ENCODE measurements around the gene RBBP5. TPM values are rescaled to one million over a fixed set of nuclear protein-coding genes. Genes with fewer than 3 reads are reported as not detected.

The RBBP5 gene
- total RNA-seq, 1 donor from 2014 or later = 19.7 TPM

DNA sequence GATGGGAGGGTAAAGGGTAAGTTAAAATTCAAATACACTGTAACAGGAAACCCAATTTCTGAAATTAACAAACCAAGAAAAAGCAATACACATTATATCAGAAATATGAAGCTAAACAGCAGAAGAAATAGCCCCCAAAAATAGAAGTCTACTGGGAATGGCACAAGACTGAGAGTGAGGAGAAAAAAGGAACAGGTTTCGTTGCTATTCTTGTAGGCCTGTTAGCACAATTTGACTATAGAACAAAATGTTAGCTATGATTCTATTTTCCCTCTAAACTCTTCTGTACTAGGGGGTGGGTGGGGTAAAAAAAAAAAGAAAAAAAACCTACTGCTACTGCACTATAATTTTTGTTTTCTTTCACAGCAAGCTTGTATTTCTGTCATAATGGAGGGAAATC lies 12.5 kb downstream of the RBBP5 start:
- H3K27ac Mint-ChIP-seq = no peak overlapping the region
- ATAC-seq (ENCODE audit: low read depth) (no peak), DNase-seq (no peak)
- CTCF ChIA-PET = interaction anchor here (1.2 to 1.5 kb wide), 3 partner anchors 12 to 147 kb away, joined by 3 to 5 read pairs (median 3); no protein-coding TSS in a partner anchor
- TF ChIP-seq, protein P1, sequence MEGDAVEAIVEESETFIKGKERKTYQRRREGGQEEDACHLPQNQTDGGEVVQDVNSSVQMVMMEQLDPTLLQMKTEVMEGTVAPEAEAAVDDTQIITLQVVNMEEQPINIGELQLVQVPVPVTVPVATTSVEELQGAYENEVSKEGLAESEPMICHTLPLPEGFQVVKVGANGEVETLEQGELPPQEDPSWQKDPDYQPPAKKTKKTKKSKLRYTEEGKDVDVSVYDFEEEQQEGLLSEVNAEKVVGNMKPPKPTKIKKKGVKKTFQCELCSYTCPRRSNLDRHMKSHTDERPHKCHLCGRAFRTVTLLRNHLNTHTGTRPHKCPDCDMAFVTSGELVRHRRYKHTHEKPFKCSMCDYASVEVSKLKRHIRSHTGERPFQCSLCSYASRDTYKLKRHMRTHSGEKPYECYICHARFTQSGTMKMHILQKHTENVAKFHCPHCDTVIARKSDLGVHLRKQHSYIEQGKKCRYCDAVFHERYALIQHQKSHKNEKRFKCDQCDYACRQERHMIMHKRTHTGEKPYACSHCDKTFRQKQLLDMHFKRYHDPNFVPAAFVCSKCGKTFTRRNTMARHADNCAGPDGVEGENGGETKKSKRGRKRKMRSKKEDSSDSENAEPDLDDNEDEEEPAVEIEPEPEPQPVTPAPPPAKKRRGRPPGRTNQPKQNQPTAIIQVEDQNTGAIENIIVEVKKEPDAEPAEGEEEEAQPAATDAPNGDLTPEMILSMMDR (IDR thresholded peaks at IDR 0.05) = no peak
- intact Hi-C loops (cut with micrococcal nuclease) = loop anchor here (5.0 kb wide), 1 partner anchor 33 kb away; no protein-coding TSS in a partner anchor
- H3K27me3 Mint-ChIP-seq = no peaks in the 10 kb centered on the region
- peaks cover 63% of the 10 kb centered on the region for H3K36me3 Mint-ChIP-seq (ENCODE audit: low read depth)
- no peaks in the 10 kb centered on the region for H3K9me3 Mint-ChIP-seq
- peaks cover 21% of the 10 kb centered on the region for H3K4me1 Mint-ChIP-seq
- no peak overlapping the region for H3K4me3 Mint-ChIP-seq
- POLR2A ChIA-PET = interaction anchor here (1.4 kb wide), 1 partner anchor 13 kb away, joined by 4 read pairs; the partner anchor contains the start of gene RBBP5

DNA sequence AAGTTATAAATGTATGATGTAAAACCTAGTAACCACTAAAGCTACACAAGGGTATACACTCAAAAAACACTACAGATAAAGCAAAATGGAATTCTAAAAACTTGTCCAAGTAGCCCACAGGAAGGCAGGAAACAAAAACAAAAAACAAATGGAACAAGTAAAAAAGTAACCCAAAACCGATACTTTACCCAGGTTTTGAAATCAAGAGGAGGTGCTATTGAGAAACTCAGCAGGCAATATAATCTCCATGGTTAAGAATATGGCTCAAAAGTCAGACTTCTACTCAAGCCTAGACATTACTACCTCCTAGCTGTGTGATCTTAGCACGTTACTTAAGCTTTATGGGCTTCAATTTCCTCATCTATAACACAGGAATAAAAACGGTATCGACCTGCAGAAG lies 13.3 kb downstream of the RBBP5 start:
- Mint-ChIP-seq H3K27ac (no peak overlapping the region), H3K9me3 (no peaks in the 10 kb centered on the region), H3K27me3 (no peaks in the 10 kb centered on the region), H3K4me3 (no peak overlapping the region), H3K36me3 (ENCODE audit: low read depth) (peaks cover 65% of the 10 kb centered on the region), H3K4me1 (peaks cover 21% of the 10 kb centered on the region)
- ChIA-PET POLR2A (no interaction called here), CTCF (no interaction called here)
- intact Hi-C loops (cut with micrococcal nuclease) = loop anchor here (5.0 kb wide), 1 partner anchor 34 kb away; no protein-coding TSS in a partner anchor
- TF ChIP-seq, protein P1 (IDR thresholded peaks at IDR 0.05) = no peak
- no peak for DNase-seq
- no peak for ATAC-seq (ENCODE audit: low read depth)

DNA sequence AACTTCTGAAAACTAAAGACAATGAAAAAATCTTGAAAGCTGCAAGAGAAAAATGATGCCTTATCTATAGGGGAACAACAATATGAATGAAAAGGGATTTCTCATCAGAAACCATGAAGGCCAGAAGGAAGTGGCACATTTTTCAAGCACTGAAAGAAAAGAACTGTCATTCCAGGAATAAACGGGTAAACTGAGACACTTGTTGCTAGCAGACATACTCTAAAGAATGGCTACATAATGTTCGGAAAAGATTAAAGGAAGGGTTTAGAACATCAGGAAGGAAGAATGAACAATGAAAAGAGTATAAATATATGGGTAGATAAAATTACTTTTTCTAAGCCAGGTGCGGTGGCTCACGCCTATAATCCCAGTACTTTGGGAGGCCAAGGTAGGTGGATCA lies 14.5 kb downstream of the RBBP5 start:
- H3K9me3 Mint-ChIP-seq = no peaks in the 10 kb centered on the region
- no peak overlapping the region for H3K4me3 Mint-ChIP-seq
- H3K36me3 Mint-ChIP-seq (ENCODE audit: low read depth) = peaks cover 70% of the 10 kb centered on the region
- CTCF ChIA-PET = no interaction called here
- TF ChIP-seq, protein P1 (IDR thresholded peaks at IDR 0.05) = no peak
- peaks cover 19% of the 10 kb centered on the region for H3K4me1 Mint-ChIP-seq
- H3K27ac Mint-ChIP-seq = no peak overlapping the region
- intact Hi-C loops (cut with micrococcal nuclease) = loop anchor here (5.0 kb wide), 1 partner anchor 35 kb away; no protein-coding TSS in a partner anchor
- DNase-seq = no peak
- POLR2A ChIA-PET = no interaction called here
- no peaks in the 10 kb centered on the region for H3K27me3 Mint-ChIP-seq
- ATAC-seq (ENCODE audit: low read depth) = no peak

DNA sequence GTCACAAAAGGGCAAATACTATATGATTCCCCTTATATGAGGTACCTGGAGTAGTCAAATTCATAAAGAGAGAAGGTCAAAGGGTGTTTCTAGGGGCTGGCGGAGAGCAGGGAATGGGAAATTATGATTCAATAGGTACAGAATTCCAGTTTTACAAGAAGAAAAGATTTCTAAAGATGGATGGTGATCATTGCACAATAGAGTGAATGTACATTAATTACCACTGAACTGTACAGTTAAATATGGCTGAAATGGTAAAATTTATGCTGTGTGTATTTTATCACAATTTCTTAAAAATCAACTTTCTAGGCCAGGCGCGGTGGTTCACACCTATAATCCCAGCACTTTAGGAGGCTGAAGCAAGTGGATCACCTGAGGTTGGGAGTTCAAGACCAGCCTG lies 19.4 kb downstream of the RBBP5 start:
- ChIA-PET CTCF (interaction anchor here (1.0 kb wide), 1 partner anchor 39 kb away, joined by 3 read pairs; no protein-coding TSS in a partner anchor), POLR2A (no interaction called here)
- H3K27ac Mint-ChIP-seq = no peak overlapping the region
- TF ChIP-seq, protein P1 (IDR thresholded peaks at IDR 0.05) = no peak
- H3K27me3 Mint-ChIP-seq = no peaks in the 10 kb centered on the region
- DNase-seq (no peak), ATAC-seq (ENCODE audit: low read depth) (no peak)
- no peak overlapping the region for H3K4me3 Mint-ChIP-seq
- H3K4me1 Mint-ChIP-seq = no peaks in the 10 kb centered on the region
- peaks cover 92% of the 10 kb centered on the region for H3K36me3 Mint-ChIP-seq (ENCODE audit: low read depth)
- intact Hi-C loops (cut with micrococcal nuclease) = no loop called here
- no peaks in the 10 kb centered on the region for H3K9me3 Mint-ChIP-seq

DNA sequence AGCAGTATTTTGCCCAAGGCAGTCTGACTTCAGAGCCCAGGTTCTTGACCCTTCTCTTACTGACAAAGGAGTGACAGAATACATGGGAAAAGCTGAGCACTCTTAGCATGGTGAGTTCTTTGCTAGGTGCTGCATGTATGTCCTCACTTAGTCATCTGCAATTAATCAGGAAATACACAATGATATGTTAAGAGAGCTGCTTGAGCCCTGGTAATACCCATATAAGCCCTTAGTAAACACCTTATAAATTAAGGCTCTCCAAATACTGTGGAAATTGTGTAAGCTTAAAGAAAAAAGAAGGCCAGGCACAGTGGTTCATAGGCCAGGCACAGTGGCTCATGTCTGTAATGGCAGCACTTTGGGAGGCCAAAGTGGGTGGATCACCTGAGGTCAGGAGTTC lies 23.5 kb downstream of the RBBP5 start:
- no peak for DNase-seq
- POLR2A ChIA-PET = no interaction called here
- intact Hi-C loops (cut with micrococcal nuclease) = no loop called here
- TF ChIP-seq, protein P1 (IDR thresholded peaks at IDR 0.05) = no peak
- CTCF ChIA-PET = no interaction called here
- Mint-ChIP-seq H3K9me3 (no peaks in the 10 kb centered on the region), H3K27me3 (no peaks in the 10 kb centered on the region), H3K4me3 (no peak overlapping the region), H3K4me1 (no peaks in the 10 kb centered on the region), H3K36me3 (ENCODE audit: low read depth) (peaks cover 92% of the 10 kb centered on the region), H3K27ac (no peak overlapping the region)
- ATAC-seq (ENCODE audit: low read depth) = no peak

Measured in activated B cell treated with CpG ODN at 0.5 μM for 24 hours (primary cell).